ENCODE results near the gene CDK11B.
"Not testable (repeated sequence)": the region's sequence is repeated elsewhere in the genome, so short reads cannot be mapped to it uniquely, and the experiment has no call there.

The CDK11B gene

GRCh38 chr1:1599030-1599934 lies 59.5 kb downstream of the CDK11B start:
- peak; percentile 31 for DNase-seq (ENCODE audit: low read depth)

GRCh38 chr1:1598720-1599029 lies 60.1 kb downstream of the CDK11B start:
- DNase-seq (ENCODE audit: low read depth) = no peak

GRCh38 chr1:1598051-1598719 lies 60.6 kb downstream of the CDK11B start:
- no peak for DNase-seq (ENCODE audit: low read depth)

- no peak for DNase-seq (ENCODE audit: low read depth)
These were observed 61.4 kb downstream of the CDK11B start for GRCh38 chr1:1597275-1597930.

- DNase-seq (ENCODE audit: low read depth) = no peak
These were observed 62.1 kb downstream of the CDK11B start for GRCh38 chr1:1596493-1597274.

GRCh38 chr1:1595341-1595740 lies 63.5 kb downstream of the CDK11B start:
- not testable (repeated sequence) for DNase-seq (ENCODE audit: low read depth)

GRCh38 chr1:1594602-1595260 lies 64.1 kb downstream of the CDK11B start:
- DNase-seq (ENCODE audit: low read depth) = no peak

GRCh38 chr1:1593834-1594601 lies 64.8 kb downstream of the CDK11B start:
- DNase-seq (ENCODE audit: low read depth) = no peak

GRCh38 chr1:1591452-1591851 lies 67.4 kb downstream of the CDK11B start:
- no peak for DNase-seq (ENCODE audit: low read depth)
